H9 (cell line): ENCODE measurements around the gene CREBRF. TPM values are rescaled to one million over a fixed set of nuclear protein-coding genes. Genes with fewer than 3 reads are reported as not detected.

ENCODE experiments used
- DNase-seq: peaks from one replicate; pipeline ENCODE4 v3.0.0-alpha.2; 2017
- H2AFZ ChIP-seq: one replicate; pipeline ENCODE4 v1.6.1; 2013; ENCODE audit warnings: mild to moderate bottlenecking, low read length, control low read depth, moderate library complexity
- H2AK5ac ChIP-seq: 2 replicates; pipeline ENCODE4 v1.6.1; 2013; ENCODE audit warnings: low read length, control low read depth, mixed read lengths; ENCODE audit not compliant: insufficient read length
- H2BK120ac ChIP-seq: one replicate; pipeline ENCODE4 v1.6.1; 2013; ENCODE audit warnings: low read depth, mild to moderate bottlenecking, low read length, control low read depth, inconsistent platforms; ENCODE audit not compliant: poor library complexity, severe bottlenecking
- H2BK12ac ChIP-seq: 2 replicates; pipeline ENCODE4 v1.6.1; 2013; ENCODE audit warnings: low read length, control low read depth, mixed read lengths, low read depth; ENCODE audit not compliant: insufficient read length
- H2BK15ac ChIP-seq: 2 replicates; pipeline ENCODE4 v1.6.1; 2013; ENCODE audit warnings: low read depth, low read length, control low read depth
- H2BK20ac ChIP-seq: one replicate; pipeline ENCODE4 v1.6.1; 2013; ENCODE audit warnings: low read depth, mild to moderate bottlenecking, low read length, control low read depth, inconsistent platforms; ENCODE audit not compliant: poor library complexity, severe bottlenecking
- H2BK5ac ChIP-seq: 2 replicates; pipeline ENCODE4 v1.6.1; 2013; ENCODE audit warnings: low read length, control low read depth, mixed read lengths; ENCODE audit not compliant: insufficient read length
- H3K14ac ChIP-seq: 2 replicates; pipeline ENCODE4 v1.6.1; 2013; ENCODE audit warnings: low read length, control low read depth; ENCODE audit not compliant: insufficient read depth
- H3K18ac ChIP-seq: 2 replicates; pipeline ENCODE4 v1.6.1; 2013; ENCODE audit warnings: low read depth, mild to moderate bottlenecking, mixed read lengths, low read length, control low read depth; ENCODE audit not compliant: insufficient read length
- H3K23ac ChIP-seq: 2 replicates; pipeline ENCODE4 v1.6.1; 2013; ENCODE audit warnings: low read length, control low read depth, mixed read lengths, low read depth; ENCODE audit not compliant: insufficient read length
- H3K23me2 ChIP-seq: 2 replicates; pipeline ENCODE4 v1.6.1; 2013; ENCODE audit warnings: low read depth, mild to moderate bottlenecking, mixed read lengths, low read length, control low read depth; ENCODE audit not compliant: insufficient read length, poor library complexity, severe bottlenecking
- H3K27ac ChIP-seq: 2 replicates; pipeline ENCODE4 v1.5.1; 2013; ENCODE audit warnings: low read length, control low read depth, mixed read lengths, low read depth; ENCODE audit not compliant: insufficient read length
- H3K27me3 ChIP-seq: 2 replicates; pipeline ENCODE4 v1.6.1; 2013; ENCODE audit warnings: low read length, control low read depth, inconsistent platforms; ENCODE audit not compliant: insufficient read depth
- H3K4ac ChIP-seq: 2 replicates; pipeline ENCODE4 v1.6.1; 2013; ENCODE audit warnings: low read depth, mild to moderate bottlenecking, control low read depth, inconsistent platforms, low read length, moderate library complexity
- H3K4me1 ChIP-seq: 2 replicates; pipeline ENCODE4 v1.6.1; 2013; ENCODE audit warnings: low read length, control low read depth, inconsistent platforms; ENCODE audit not compliant: insufficient read depth
- H3K4me2 ChIP-seq: 2 replicates; pipeline ENCODE4 v1.6.1; 2013; ENCODE audit warnings: low read length, control low read depth, mixed read lengths; ENCODE audit not compliant: insufficient read length, insufficient read depth
- H3K56ac ChIP-seq: 2 replicates; pipeline ENCODE4 v1.6.1; 2013; ENCODE audit warnings: low read depth, mild to moderate bottlenecking, mixed read lengths, low read length, control low read depth; ENCODE audit not compliant: insufficient read length
- H3K79me1 ChIP-seq: 2 replicates; pipeline ENCODE4 v1.6.1; 2013; ENCODE audit warnings: low read depth, mild to moderate bottlenecking, moderate library complexity, low read length, control low read depth, inconsistent platforms; ENCODE audit not compliant: insufficient read depth, poor library complexity, severe bottlenecking
- H3K79me2 ChIP-seq: 2 replicates; pipeline ENCODE4 v1.6.1; 2013; ENCODE audit warnings: low read length, control low read depth, inconsistent platforms; ENCODE audit not compliant: insufficient read depth
- H3K9ac ChIP-seq: 2 replicates; pipeline ENCODE4 v1.6.1; 2013; ENCODE audit warnings: low read length, control low read depth, mixed read lengths; ENCODE audit not compliant: insufficient read length; ENCODE audit errors: extremely low read depth
- H3K9me3 ChIP-seq: one replicate; pipeline ENCODE4 v1.6.1; 2013; ENCODE audit warnings: low read depth, low read length, inconsistent platforms; ENCODE audit not compliant: control insufficient read depth
- H3T11ph ChIP-seq: one replicate; pipeline ENCODE4 v1.6.1; 2013; ENCODE audit warnings: mild to moderate bottlenecking, low read length, control low read depth, inconsistent platforms
- H4K20me1 ChIP-seq: one replicate; pipeline ENCODE4 v1.6.1; 2013; ENCODE audit not compliant: control insufficient read depth, insufficient read length, insufficient read depth
- H4K5ac ChIP-seq: 2 replicates; pipeline ENCODE4 v1.6.1; 2013; ENCODE audit warnings: low read depth, mild to moderate bottlenecking, mixed read lengths, low read length, control low read depth; ENCODE audit not compliant: insufficient read length
- H4K8ac ChIP-seq: replicated peaks from 2 replicates; pipeline ENCODE4 v1.6.1; 2013; ENCODE audit warnings: low read length, control low read depth, mixed read lengths, low read depth; ENCODE audit not compliant: insufficient read length
- H4K91ac ChIP-seq: 2 replicates; pipeline ENCODE4 v1.6.1; 2013; ENCODE audit warnings: low read depth, mild to moderate bottlenecking, moderate library complexity, mixed read lengths, low read length, control low read depth; ENCODE audit not compliant: insufficient read length
- H3K27ac Mint-ChIP-seq, 3 experiments: 2 replicates in 2 of 3; 3 replicates in 1 of 3; pipeline ENCODE4 v1.8.0; 2020 to 2021; ENCODE audit warnings: mixed read lengths in 3 of 3, mild to moderate bottlenecking in 1 of 3, moderate library complexity in 1 of 3
- H3K27me3 Mint-ChIP-seq: 2 replicates; pipeline ENCODE4 v1.8.0; 2021; ENCODE audit warnings: low read depth, mild to moderate bottlenecking, moderate library complexity, mixed read lengths
- H3K36me3 Mint-ChIP-seq, 3 experiments: 2 replicates in 2 of 3; 3 replicates in 1 of 3; pipeline ENCODE4 v1.8.0; 2020 to 2021; ENCODE audit warnings: low read depth in 3 of 3, mixed read lengths in 3 of 3; ENCODE audit not compliant: insufficient read depth in 1 of 3
- H3K4me1 Mint-ChIP-seq, 2 experiments: 2 replicates each; pipeline ENCODE4 v1.8.0; 2020; ENCODE audit warnings: mixed read lengths in 2 of 2
- H3K4me3 Mint-ChIP-seq, 2 experiments: 2 replicates in 1 of 2; 3 replicates in 1 of 2; pipeline ENCODE4 v1.8.0; 2020 to 2021; ENCODE audit warnings: mild to moderate bottlenecking in 2 of 2, mixed read lengths in 2 of 2, moderate library complexity in 1 of 2
- H3K9me3 Mint-ChIP-seq, 2 experiments: 2 replicates in 1 of 2; 3 replicates in 1 of 2; pipeline ENCODE4 v1.8.0; 2020; ENCODE audit warnings: mild to moderate bottlenecking in 2 of 2, mixed read lengths in 2 of 2, moderate library complexity in 1 of 2
- CTCF ChIP-seq: fragments of 200-600 bp; sonication (generic); conservative IDR thresholded peaks from 3 replicates; pipeline ENCODE4 v1.8.0; 2021; ENCODE audit warnings: antibody characterized with exemption, mild to moderate bottlenecking
- WGBS: extraction: QIAGEN DNeasy Blood & Tissue Kit; methylation state at CpG from one replicate; pipeline ENCODE4 v1.1.7; 2013; ENCODE audit warnings: missing lambda C conversion rate, low lambda C conversion rate, mixed read lengths; ENCODE audit not compliant: insufficient read length; ENCODE audit errors: extremely low coverage; 5-methylcytosine and 5-hydroxymethylcytosine counted together
- total RNA-seq: library from RNA; stranded (reverse); gene quantifications from 2 replicates; pipeline ENCODE4 v1.2.1, GENCODE V29; 2021

CREBRF gene
- total RNA-seq, 1 experiment from 2014 or later = 2.7 TPM

GRCh38 chr5:173020154-173020581, 36.0 kb upstream of the CREBRF start:
- Mint-ChIP-seq H3K4me1 (peaks cover 17 to 19% of the 10 kb centered on the region in 2 experiments), H3K9me3 (no peaks in the 10 kb centered on the region), H3K36me3 (peaks cover 17 to 35% (median 23%) of the 10 kb centered on the region in 3 experiments), H3K27ac (no peak overlapping the region), H3K4me3 (no peak overlapping the region), H3K27me3 (no peaks in the 10 kb centered on the region)
- no peak for DNase-seq
- Histone ChIP-seq H3K4ac (no peak overlapping the region), H3K79me2 (peaks cover 5% of the 10 kb centered on the region; the same call in 1 of the 2 replicates), H4K91ac (no peak overlapping the region), H2BK20ac (no peak overlapping the region), H2AK5ac (no peak overlapping the region), H4K20me1 (no peaks in the 10 kb centered on the region), H2BK12ac (no peak overlapping the region), H3K79me1 (peaks cover 4% of the 10 kb centered on the region), H3T11ph (no peak overlapping the region), H2BK5ac (no peak overlapping the region), H3K56ac (no peak overlapping the region), H3K23ac (no peak overlapping the region), H3K23me2 (no peaks in the 10 kb centered on the region), H3K4me2 (no peak overlapping the region), H3K27ac (no peak overlapping the region), H3K27me3 (no peaks in the 10 kb centered on the region), H3K9me3 (no peaks in the 10 kb centered on the region), H2BK15ac (no peak overlapping the region), H2BK120ac (no peak overlapping the region), H4K5ac (no peak overlapping the region), H3K4me1 (peaks cover 5% of the 10 kb centered on the region; the same call in 1 of the 2 replicates), H3K18ac (no peak overlapping the region), H4K8ac (no peak overlapping the region), H2AFZ (no peak overlapping the region), H3K9ac (no peak overlapping the region), H3K14ac (no peak overlapping the region)
- no CpG with 5 or more reads among the region's 5 CpGs for WGBS
- TF ChIP-seq CTCF = no peak
